K562 (cell line): Measurements from ENCODE around the gene HIRIP3. TPM values are rescaled to one million over a fixed set of nuclear protein-coding genes. Genes with fewer than 3 reads are reported as not detected.
A peak's percentile ranks its signal among the peaks of the same experiment; 100 is the strongest.

ENCODE experiments used
- JUND ChIP-seq, 2 experiments: IDR thresholded peaks; 2 replicates in 1 of 2; 3 replicates in 1 of 2; pipeline ENCODE4 v1.6.1; 2011; ENCODE audit warnings: borderline replicate concordance in 2 of 2, low read depth in 2 of 2, low read length in 2 of 2, improper control_type of control experiment in 1 of 2, missing biosample characterization in 1 of 2, missing genetic modification characterization in 1 of 2, missing genetic modification reagents in 1 of 2
- LEF1 ChIP-seq: fragments of 450-650 bp; IDR thresholded peaks from 2 replicates; pipeline ENCODE4 v1.6.1; 2016; ENCODE audit warnings: mild to moderate bottlenecking
- NCOA6 ChIP-seq: fragments of 450-650 bp; IDR thresholded peaks from 2 replicates; pipeline ENCODE4 v1.6.1; 2017; ENCODE audit warnings: mild to moderate bottlenecking
- REST ChIP-seq, 2 experiments: fragments of 450-650 bp; formaldehyde crosslinking in 1 of 2; IDR thresholded peaks; 2 replicates each; pipeline versions ENCODE4 v1.4.0 to v1.6.1; 2014 to 2020; ENCODE audit warnings: mild to moderate bottlenecking in 2 of 2, borderline replicate concordance in 1 of 2, low read depth in 1 of 2
- TAF9B ChIP-seq: fragments of 450-650 bp; IDR thresholded peaks from 2 replicates; pipeline ENCODE4 v1.6.1; 2018; ENCODE audit warnings: mild to moderate bottlenecking; ENCODE audit not compliant: partially characterized antibody
- ZBTB9 ChIP-seq: fragments of 450-650 bp; formaldehyde crosslinking; IDR thresholded peaks from 2 replicates; pipeline ENCODE4 v1.4.0; 2020; ENCODE audit warnings: mild to moderate bottlenecking, moderate library complexity
- ZNF124 ChIP-seq: sonication (generic); formaldehyde crosslinking; IDR thresholded peaks from 2 replicates; pipeline ENCODE4 v1.8.1; 2022; ENCODE audit warnings: missing genetic modification reagents
- polyA plus RNA-seq, 8 experiments: library from polyadenylated mRNA; depleted of rRNA in 4 of 8; stranded (reverse) in 5 of 8; unstranded in 3 of 8; fragments of >200 nt; fragmentation: Nextera tagmentation in 2 of 8; fragmentation: Illumina TruSeq in 1 of 8; extraction: Ambion mirVana in 2 of 8; extraction: Trizol in 1 of 8; gene quantifications; 2 replicates each; pipeline versions ENCODE4 v1.2.1 to v1.2.3, GENCODE V29; 2011 to 2014; ENCODE audit warnings: inconsistent platforms in 1 of 8, missing spikeins in 1 of 8
- total RNA-seq, 7 experiments: library from RNA; depleted of rRNA in 6 of 7; stranded (reverse); fragments of >200 nt in 6 of 7; fragmentation: Illumina TruSeq in 2 of 7; extraction: Trizol in 2 of 7; gene quantifications; 2 replicates each; pipeline versions ENCODE4 v1.2.1 to v1.2.3, GENCODE V29; 2011 to 2021; ENCODE audit warnings: low replicate concordance in 1 of 7
- TF ChIP-seq, protein P1 (sequence below), 3 experiments: fragments of 200-800 bp in 1 of 3; sonication (Bioruptor generic) in 1 of 3; sonication (generic) in 1 of 3; formaldehyde crosslinking in 1 of 3; IDR thresholded peaks; 2 replicates each; pipeline versions ENCODE4 v1.6.1 to v1.8.0; 2016 to 2022; ENCODE audit warnings: mild to moderate bottlenecking in 2 of 3, missing compliant biosample characterization in 2 of 3, missing genetic modification characterization in 2 of 3, missing genetic modification reagents in 1 of 3
- TF ChIP-seq, protein P2 (sequence below): fragments of 450-650 bp; IDR thresholded peaks from 2 replicates; pipeline ENCODE4 v1.7.1; 2018; ENCODE audit warnings: mild to moderate bottlenecking, low read depth; ENCODE audit not compliant: partially characterized antibody

HIRIP3 gene
- total and polyA plus RNA-seq, 9 of the 15 experiments (the other 6 are each of a cell fraction or from before 2014, with no cell fraction given) = 3.3 to 38.2 (median 18.2) TPM

GRCh38 chr16:30005341-30006094 is 10.1 kb upstream of the HIRIP3 start (continued):
- TF ChIP-seq ZBTB9 (no peak), JUND (IDR thresholded peaks at IDR 0.05; ENCODE audit: borderline replicate concordance, low read depth, low read length) (no peak), JUND (tag; IDR thresholded peaks at IDR 0.05; ENCODE audit: borderline replicate concordance, low read depth, low read length) (no peak), TAF9B (no peak), NCOA6 (no peak), REST (IDR thresholded peaks at IDR 0.05; ENCODE audit: borderline replicate concordance) (peak; percentile 72), REST (CRISPR knock-in tag; IDR thresholded peaks at IDR 0.05; ENCODE audit: low read depth) (no peak), LEF1 (no peak), ZNF124 (CRISPR knock-in tag) (no peak)
- TF ChIP-seq, protein P1, sequence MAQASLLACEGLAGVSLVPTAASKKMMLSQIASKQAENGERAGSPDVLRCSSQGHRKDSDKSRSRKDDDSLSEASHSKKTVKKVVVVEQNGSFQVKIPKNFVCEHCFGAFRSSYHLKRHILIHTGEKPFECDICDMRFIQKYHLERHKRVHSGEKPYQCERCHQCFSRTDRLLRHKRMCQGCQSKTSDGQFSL (CRISPR knock-in tag; IDR thresholded peaks at IDR 0.05) = peak; percentile 79; the same call in 1 of the 2 replicates
- TF ChIP-seq, protein P1 (tag; IDR thresholded peaks at IDR 0.05) = no peak
- TF ChIP-seq, protein P2, sequence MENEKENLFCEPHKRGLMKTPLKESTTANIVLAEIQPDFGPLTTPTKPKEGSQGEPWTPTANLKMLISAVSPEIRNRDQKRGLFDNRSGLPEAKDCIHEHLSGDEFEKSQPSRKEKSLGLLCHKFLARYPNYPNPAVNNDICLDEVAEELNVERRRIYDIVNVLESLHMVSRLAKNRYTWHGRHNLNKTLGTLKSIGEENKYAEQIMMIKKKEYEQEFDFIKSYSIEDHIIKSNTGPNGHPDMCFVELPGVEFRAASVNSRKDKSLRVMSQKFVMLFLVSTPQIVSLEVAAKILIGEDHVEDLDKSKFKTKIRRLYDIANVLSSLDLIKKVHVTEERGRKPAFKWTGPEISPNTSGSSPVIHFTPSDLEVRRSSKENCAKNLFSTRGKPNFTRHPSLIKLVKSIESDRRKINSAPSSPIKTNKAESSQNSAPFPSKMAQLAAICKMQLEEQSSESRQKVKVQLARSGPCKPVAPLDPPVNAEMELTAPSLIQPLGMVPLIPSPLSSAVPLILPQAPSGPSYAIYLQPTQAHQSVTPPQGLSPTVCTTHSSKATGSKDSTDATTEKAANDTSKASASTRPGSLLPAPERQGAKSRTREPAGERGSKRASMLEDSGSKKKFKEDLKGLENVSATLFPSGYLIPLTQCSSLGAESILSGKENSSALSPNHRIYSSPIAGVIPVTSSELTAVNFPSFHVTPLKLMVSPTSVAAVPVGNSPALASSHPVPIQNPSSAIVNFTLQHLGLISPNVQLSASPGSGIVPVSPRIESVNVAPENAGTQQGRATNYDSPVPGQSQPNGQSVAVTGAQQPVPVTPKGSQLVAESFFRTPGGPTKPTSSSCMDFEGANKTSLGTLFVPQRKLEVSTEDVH = no peak
